ENCODE results near the gene FUT7.

The FUT7 gene

DNA sequence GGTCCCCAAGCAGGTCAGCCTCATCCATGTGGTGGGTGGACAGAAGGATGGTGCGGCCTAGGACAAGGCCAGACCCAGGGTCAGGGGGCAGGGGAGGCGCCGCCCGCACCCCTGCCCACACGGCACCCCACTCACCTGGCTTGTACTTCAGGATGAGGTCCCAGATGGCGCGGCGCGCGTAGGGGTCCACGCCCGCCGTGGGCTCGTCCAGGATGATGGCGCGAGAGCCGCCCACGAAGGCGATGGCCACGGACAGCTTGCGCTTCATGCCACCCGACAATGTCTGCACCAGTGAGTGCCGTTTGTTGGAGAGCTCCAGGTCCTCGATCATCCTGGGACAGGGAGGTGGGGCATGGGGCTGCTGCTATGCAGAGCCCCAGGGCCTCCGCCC, 16.4 kb downstream of the FUT7 start:
- no peak for DNase-seq (ENCODE audit: low spot score)
- H3K27ac ChIP-seq: no peak overlapping the region
- TF ChIP-seq, protein P1, sequence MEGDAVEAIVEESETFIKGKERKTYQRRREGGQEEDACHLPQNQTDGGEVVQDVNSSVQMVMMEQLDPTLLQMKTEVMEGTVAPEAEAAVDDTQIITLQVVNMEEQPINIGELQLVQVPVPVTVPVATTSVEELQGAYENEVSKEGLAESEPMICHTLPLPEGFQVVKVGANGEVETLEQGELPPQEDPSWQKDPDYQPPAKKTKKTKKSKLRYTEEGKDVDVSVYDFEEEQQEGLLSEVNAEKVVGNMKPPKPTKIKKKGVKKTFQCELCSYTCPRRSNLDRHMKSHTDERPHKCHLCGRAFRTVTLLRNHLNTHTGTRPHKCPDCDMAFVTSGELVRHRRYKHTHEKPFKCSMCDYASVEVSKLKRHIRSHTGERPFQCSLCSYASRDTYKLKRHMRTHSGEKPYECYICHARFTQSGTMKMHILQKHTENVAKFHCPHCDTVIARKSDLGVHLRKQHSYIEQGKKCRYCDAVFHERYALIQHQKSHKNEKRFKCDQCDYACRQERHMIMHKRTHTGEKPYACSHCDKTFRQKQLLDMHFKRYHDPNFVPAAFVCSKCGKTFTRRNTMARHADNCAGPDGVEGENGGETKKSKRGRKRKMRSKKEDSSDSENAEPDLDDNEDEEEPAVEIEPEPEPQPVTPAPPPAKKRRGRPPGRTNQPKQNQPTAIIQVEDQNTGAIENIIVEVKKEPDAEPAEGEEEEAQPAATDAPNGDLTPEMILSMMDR (IDR thresholded peaks at IDR 0.05): no peak
- no peak overlapping the region for H3K4me3 ChIP-seq

DNA sequence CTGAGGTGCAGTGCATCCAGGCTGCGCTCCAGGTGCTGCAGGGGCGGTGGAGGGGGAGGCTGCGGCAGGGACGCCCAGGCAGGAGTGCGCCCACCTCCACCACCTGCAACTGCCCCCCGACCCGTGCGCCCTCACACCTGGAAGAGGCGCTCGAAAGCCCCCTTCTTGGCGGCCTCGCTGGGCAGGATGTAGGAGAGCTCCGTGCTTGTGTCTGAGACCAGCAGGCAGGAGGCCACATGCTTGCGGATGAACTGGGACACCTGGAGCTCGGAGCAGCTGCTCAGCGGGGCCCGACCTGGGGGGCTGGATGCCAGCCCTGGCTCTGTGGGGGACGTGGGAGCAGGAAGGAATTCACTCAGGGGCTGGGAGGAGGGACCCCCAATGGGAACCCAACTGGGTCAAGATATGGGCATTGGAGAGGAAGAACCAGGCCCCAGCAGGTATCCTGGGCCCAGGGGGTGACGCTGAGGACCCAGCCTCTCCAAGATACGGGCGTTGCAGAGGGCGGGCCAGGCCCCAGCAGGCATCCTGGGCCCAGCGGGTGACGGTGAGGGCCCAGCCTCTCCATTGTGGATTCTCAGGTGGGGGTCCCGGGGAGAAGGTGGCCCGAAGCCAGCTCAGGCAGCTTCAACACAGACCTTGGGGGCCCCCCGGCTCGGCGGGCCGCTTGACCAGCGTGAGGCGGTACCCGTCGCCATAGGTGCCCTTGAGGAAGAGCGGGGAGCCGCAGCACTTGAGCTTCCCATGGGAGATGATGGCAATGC, 16.9 kb downstream of the FUT7 start:
- H3K27ac ChIP-seq: no peak overlapping the region
- no peak for DNase-seq (ENCODE audit: low spot score)
- no peak overlapping the region for H3K4me3 ChIP-seq
- TF ChIP-seq, protein P1 (IDR thresholded peaks at IDR 0.05): no peak

DNA sequence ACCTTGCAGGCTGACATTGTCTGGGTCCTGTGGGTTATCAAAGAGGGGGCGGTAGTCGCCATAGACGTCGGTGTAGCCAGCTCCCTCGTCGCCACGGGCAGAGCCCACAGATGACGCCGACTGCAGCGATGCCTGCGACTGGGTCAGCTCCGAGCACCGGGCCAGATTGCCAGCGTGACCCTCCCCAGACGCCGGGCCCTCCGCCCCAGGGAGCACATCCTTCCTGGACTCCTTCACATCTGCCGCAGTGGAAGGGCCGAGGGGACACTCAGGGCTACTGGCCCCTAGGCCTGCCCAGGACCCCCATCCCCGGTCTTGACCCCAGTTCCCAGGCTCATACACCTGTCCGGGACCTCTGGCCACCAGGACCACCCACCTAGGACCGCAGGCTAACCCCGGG, 17.7 kb downstream of the FUT7 start:
- no peak overlapping the region for H3K4me3 ChIP-seq
- no peak overlapping the region for H3K27ac ChIP-seq
- DNase-seq (ENCODE audit: low spot score): no peak
- TF ChIP-seq, protein P1 (IDR thresholded peaks at IDR 0.05): no peak

DNA sequence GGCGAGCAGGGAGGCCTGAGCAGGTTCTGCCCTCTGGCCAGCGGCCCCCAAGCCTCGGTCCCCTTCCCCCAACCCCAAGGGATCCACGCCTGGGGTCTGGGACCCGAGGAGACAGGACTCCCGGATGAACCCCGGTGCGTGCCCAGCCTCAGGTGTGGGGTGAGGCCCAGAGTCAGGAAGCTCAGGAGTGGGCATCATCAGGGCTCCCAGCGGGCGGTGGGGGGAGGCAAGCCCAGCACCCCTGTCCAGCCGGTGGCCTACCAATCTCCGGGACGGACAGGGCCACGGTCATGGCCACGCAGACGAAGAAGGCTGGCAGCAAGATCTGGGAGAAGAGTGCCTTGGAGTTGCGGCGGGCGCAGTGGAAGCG, 18.3 kb downstream of the FUT7 start:
- no peak overlapping the region for H3K27ac ChIP-seq
- no peak overlapping the region for H3K4me3 ChIP-seq
- TF ChIP-seq, protein P1 (IDR thresholded peaks at IDR 0.05): no peak
- DNase-seq (ENCODE audit: low spot score): no peak

DNA sequence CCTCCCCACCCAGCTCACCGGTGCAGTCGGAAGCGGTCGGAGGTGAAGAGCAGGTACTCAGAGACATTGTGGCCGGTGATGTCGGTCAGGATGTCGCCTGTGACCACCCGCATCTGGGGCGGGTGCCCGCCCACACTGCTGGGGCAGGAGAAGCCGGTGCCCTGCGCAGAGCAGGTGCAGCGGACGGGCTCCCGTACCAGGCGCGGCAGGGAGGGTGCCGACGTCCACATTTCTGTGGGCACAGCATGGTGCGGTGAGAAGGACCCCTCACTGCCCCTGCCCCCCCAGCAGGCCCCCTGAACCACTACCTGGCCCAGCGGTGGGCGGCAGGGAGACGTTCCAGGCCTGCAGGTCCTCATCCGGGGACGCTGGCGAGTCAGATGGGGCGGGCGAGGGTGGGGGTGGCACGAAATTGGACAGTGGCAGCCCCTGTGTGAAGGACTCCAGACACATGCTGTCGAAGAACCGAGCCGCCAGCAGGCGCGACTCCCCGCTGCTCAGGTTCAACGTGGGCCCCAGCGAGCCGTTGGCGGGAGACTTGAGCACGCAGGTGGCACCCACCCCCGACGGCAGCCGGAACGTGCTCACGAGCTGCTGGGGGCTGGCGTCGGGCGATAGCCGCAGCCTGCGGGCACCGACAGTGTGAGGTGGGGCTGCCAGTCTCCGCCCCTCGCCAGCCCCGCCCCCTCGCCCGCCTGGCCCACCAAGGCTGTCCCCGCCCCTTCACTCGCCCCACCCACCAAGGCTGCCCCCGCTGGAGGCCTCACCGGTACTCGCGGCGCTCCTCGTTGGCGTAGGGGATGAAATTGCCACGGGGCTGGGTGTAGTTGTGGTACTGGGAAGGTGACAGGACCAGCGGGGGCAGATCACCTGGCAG, 19.0 kb downstream of the FUT7 start:
- TF ChIP-seq, protein P1 (IDR thresholded peaks at IDR 0.05): no peak
- DNase-seq (ENCODE audit: low spot score): no peak
- Histone ChIP-seq H3K4me3 (no peak overlapping the region), H3K27ac (no peak overlapping the region)

DNA sequence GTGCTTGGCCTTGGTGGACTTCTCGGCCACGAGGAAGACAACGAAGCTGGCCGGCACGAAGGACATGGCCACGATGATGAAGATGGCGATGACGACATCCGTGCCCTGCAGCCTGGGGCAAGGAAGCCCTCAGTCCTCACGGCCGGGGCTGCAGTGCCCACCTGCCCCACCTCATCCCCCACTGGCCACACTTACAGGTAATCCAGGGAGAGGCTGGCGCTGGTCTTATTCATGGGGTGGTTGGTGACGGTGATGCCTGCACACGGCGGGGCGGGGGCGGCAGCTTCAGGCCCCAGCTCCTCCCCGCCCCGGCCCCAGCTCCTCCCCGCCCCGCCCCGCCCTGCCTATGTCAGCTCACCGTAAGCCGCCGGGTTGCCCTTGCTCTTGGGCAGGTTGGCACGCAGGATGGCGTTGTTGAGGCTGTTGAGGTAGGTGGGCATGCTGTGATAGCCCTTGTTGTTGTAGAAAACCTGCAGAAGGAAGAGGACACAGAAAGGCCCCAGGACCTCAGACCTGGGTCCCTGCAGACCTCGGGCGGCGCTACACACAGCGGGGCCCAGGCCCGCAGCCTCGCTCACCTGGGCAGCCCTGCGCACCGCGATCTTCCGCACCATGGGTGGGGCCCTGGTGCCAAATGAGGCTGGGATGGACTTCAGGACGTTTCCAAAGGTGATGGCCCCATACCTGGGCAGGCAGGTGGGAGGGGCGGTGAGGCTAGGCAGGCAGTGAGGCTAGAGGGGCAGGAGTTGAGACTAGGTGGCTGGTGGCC, 19.8 kb downstream of the FUT7 start:
- DNase-seq (ENCODE audit: low spot score): no peak
- no peak overlapping the region for H3K4me3 ChIP-seq
- H3K27ac ChIP-seq: no peak overlapping the region
- TF ChIP-seq, protein P1 (IDR thresholded peaks at IDR 0.05): no peak
